SK-N-SH (cell line): ENCODE data around the gene ARHGAP10. TPM values are rescaled to one million over a fixed set of nuclear protein-coding genes. Genes with fewer than 3 reads are reported as not detected.

Experiments
- CTCF ChIA-PET: fragments of 300-600, 350-600 bp; formaldehyde crosslinking; extraction: SDS; loops from one replicate; lab custom pipeline; 2021; lab: Yijun Ruan, JAX
- POLR2A ChIA-PET: fragments of 350-600 bp; sonication (Branson Sonifier 250); formaldehyde crosslinking; extraction: SDS; loops from one replicate; lab custom pipeline; 2020; ENCODE audit warnings: antibody characterized with exemption, inconsistent platforms; lab: Yijun Ruan, JAX
- DNase-seq: peaks from one replicate; pipeline ENCODE4 v3.0.0; 2012
- H2AFZ ChIP-seq: fragments of 200-600 bp; sonication (generic); 2 replicates; pipeline ENCODE4 v1.8.1; 2016; ENCODE audit warnings: antibody characterized with exemption, mild to moderate bottlenecking, low read depth
- H3F3A ChIP-seq: fragments of 200-600 bp; sonication (generic); replicated peaks from 2 replicates; pipeline ENCODE3; 2016; ENCODE audit warnings: antibody characterized with exemption, mild to moderate bottlenecking; ENCODE audit not compliant: insufficient read depth
- H3K27ac ChIP-seq, 2 experiments: fragments of 200-500 bp in 1 of 2; fragments of 200-600 bp in 1 of 2; sonication (Bioruptor generic) in 1 of 2; sonication (generic), shearing (Covaris generic) in 1 of 2; 2 replicates each; pipeline versions ENCODE4 v1.5.1 to v1.6.1; 2014 to 2016; ENCODE audit warnings: low read depth in 2 of 2, inconsistent platforms in 1 of 2, low read length in 1 of 2, mild to moderate bottlenecking in 1 of 2, mixed read lengths in 1 of 2
- H3K27me3 ChIP-seq: fragments of 200-600 bp; sonication (generic), shearing (Covaris generic); 2 replicates; pipeline ENCODE4 v1.6.1; 2016; ENCODE audit warnings: mixed run types; ENCODE audit not compliant: insufficient read depth
- H3K36me3 ChIP-seq, 2 experiments: fragments of 200-500 bp in 1 of 2; fragments of 200-600 bp in 1 of 2; sonication (Bioruptor generic) in 1 of 2; sonication (generic) in 1 of 2; replicated peaks in 1 of 2; 2 replicates each; pipeline versions ENCODE3 to v1.5.1; 2014 to 2016; ENCODE audit warnings: low read length in 1 of 2, mild to moderate bottlenecking in 1 of 2; ENCODE audit not compliant: insufficient read depth in 2 of 2, control insufficient read depth in 1 of 2
- H3K4me1 ChIP-seq, 2 experiments: fragments of 200-500 bp in 1 of 2; fragments of 200-600 bp in 1 of 2; sonication (Bioruptor generic) in 1 of 2; sonication (generic), shearing (Covaris generic) in 1 of 2; 2 replicates each; pipeline versions ENCODE4 v1.5.1 to v1.6.1; 2014 to 2016; ENCODE audit warnings: low read depth in 1 of 2, low read length in 1 of 2, mixed run types in 1 of 2; ENCODE audit not compliant: insufficient read depth in 2 of 2, control insufficient read depth in 1 of 2
- H3K4me2 ChIP-seq: fragments of 200-600 bp; sonication (generic), shearing (Covaris generic); 2 replicates; pipeline ENCODE4 v1.6.1; 2017; ENCODE audit warnings: mixed run types
- H3K4me3 ChIP-seq, 2 experiments: fragments of 200-500 bp in 1 of 2; fragments of 200-600 bp in 1 of 2; sonication (Bioruptor generic) in 1 of 2; sonication (generic), shearing (Covaris generic) in 1 of 2; 2 replicates each; pipeline versions ENCODE4 v1.5.1 to v1.8.1; 2014 to 2016; ENCODE audit warnings: low read depth in 2 of 2, inconsistent platforms in 1 of 2, low read length in 1 of 2, mild to moderate bottlenecking in 1 of 2, mixed read lengths in 1 of 2, moderate library complexity in 1 of 2
- H3K79me2 ChIP-seq: fragments of 200-600 bp; sonication (generic); 2 replicates; pipeline ENCODE4 v1.8.1; 2017; ENCODE audit warnings: mild to moderate bottlenecking; ENCODE audit not compliant: insufficient read depth
- H3K9ac ChIP-seq: fragments of 200-600 bp; sonication (generic); 2 replicates; pipeline ENCODE4 v1.6.1; 2017; ENCODE audit warnings: mixed run types
- H3K9me2 ChIP-seq: fragments of 200-600 bp; sonication (generic); 2 replicates; pipeline ENCODE4 v1.6.1; 2017; ENCODE audit warnings: mixed run types
- H3K9me3 ChIP-seq: fragments of 200-600 bp; sonication (generic); 2 replicates; pipeline ENCODE4 v1.6.1; 2017; ENCODE audit warnings: mixed run types, mild to moderate bottlenecking, moderate library complexity
- H4K20me1 ChIP-seq: fragments of 200-600 bp; sonication (generic); 2 replicates; pipeline ENCODE4 v1.6.1; 2017; ENCODE audit warnings: mild to moderate bottlenecking, mixed run types; ENCODE audit not compliant: insufficient read depth
- CHD2 ChIP-seq: fragments of 150-350 bp; IDR thresholded peaks from 2 replicates; pipeline ENCODE4 v1.6.1; 2018; ENCODE audit warnings: low read length; ENCODE audit not compliant: partially characterized antibody
- ELF1 ChIP-seq: IDR thresholded peaks from 2 replicates; pipeline ENCODE4 v1.4.0; 2012
- EP300 ChIP-seq, 2 experiments: IDR thresholded peaks; 2 replicates each; pipeline versions ENCODE4 v1.4.0 to v1.6.1; 2012; ENCODE audit warnings: borderline replicate concordance in 1 of 2, low read depth in 1 of 2, low read length in 1 of 2
- EZH2phosphoT487 ChIP-seq: fragments of 200-600 bp; sonication (generic); IDR thresholded peaks from 2 replicates; pipeline ENCODE4 v1.6.1; 2017; ENCODE audit warnings: low read depth, mixed run types, mild to moderate bottlenecking, antibody characterized with exemption, moderate library complexity, borderline replicate concordance
- FOSL2 ChIP-seq: IDR thresholded peaks from 2 replicates; pipeline ENCODE4 v1.4.0; 2012; ENCODE audit warnings: low read depth, mild to moderate bottlenecking, moderate library complexity, borderline replicate concordance
- FOXM1 ChIP-seq: IDR thresholded peaks from 2 replicates; pipeline ENCODE4 v1.4.0; 2012; ENCODE audit warnings: low read depth, mild to moderate bottlenecking
- MEF2A ChIP-seq: IDR thresholded peaks from 2 replicates; pipeline ENCODE4 v1.4.0; 2012; ENCODE audit warnings: low read depth, borderline replicate concordance
- NFIC ChIP-seq: IDR thresholded peaks from 2 replicates; pipeline ENCODE4 v1.4.0; 2012; ENCODE audit warnings: borderline replicate concordance
- POLR2AphosphoS5 ChIP-seq: IDR thresholded peaks from 2 replicates; pipeline ENCODE4 v1.6.1; 2012; ENCODE audit warnings: low read depth, low read length
- RCOR1 ChIP-seq: fragments of 150-350 bp; IDR thresholded peaks from 2 replicates; pipeline ENCODE4 v1.6.1; 2017; ENCODE audit warnings: antibody characterized with exemption, low read length
- RXRA ChIP-seq: IDR thresholded peaks from 2 replicates; pipeline ENCODE4 v1.4.0; 2012; ENCODE audit warnings: low read depth, mild to moderate bottlenecking, borderline replicate concordance
- SIN3A ChIP-seq: IDR thresholded peaks from 2 replicates; pipeline ENCODE4 v1.6.1; 2012; ENCODE audit warnings: low read depth, mild to moderate bottlenecking, low read length, moderate library complexity, borderline replicate concordance
- SMC3 ChIP-seq: IDR thresholded peaks from 2 replicates; pipeline ENCODE4 v1.6.1; 2012; ENCODE audit warnings: low read depth, low read length, improper control_type of control experiment
- TAF1 ChIP-seq: IDR thresholded peaks from 2 replicates; pipeline ENCODE4 v1.6.1; 2012; ENCODE audit warnings: low read depth, mild to moderate bottlenecking, low read length, moderate library complexity, borderline replicate concordance
- TCF12 ChIP-seq: IDR thresholded peaks from 2 replicates; pipeline ENCODE4 v1.4.0; 2012
- TEAD4 ChIP-seq: IDR thresholded peaks from 2 replicates; pipeline ENCODE4 v1.4.0; 2012; ENCODE audit warnings: mild to moderate bottlenecking, borderline replicate concordance; ENCODE audit not compliant: insufficient read depth
- WGBS: methylation state at CpG from one replicate; pipeline ENCODE4 v1.1.6; 2017; ENCODE audit warnings: low lambda C conversion rate; 5-methylcytosine and 5-hydroxymethylcytosine counted together
- polyA plus RNA-seq, 3 experiments: library from polyadenylated mRNA; depleted of rRNA; stranded (reverse); fragments of >200 nt; gene quantifications; 2 replicates each; pipeline ENCODE4 v1.2.3, GENCODE V29; 2012
- TF ChIP-seq, protein P1 (sequence below): fragments of 150-350 bp; IDR thresholded peaks from 2 replicates; pipeline ENCODE4 v1.6.1; 2017; ENCODE audit warnings: antibody characterized with exemption, low read length, low read depth, borderline replicate concordance
- TF ChIP-seq, protein P2 (sequence below): fragments of 150-350 bp; IDR thresholded peaks from 2 replicates; pipeline ENCODE4 v1.6.1; 2016; ENCODE audit warnings: mild to moderate bottlenecking, low read depth, low read length
- TF ChIP-seq, protein P3 (sequence below): IDR thresholded peaks from 2 replicates; pipeline ENCODE4; 2012
- TF ChIP-seq, protein P4 (sequence below): IDR thresholded peaks from 2 replicates; pipeline ENCODE4 v1.6.1; 2012; ENCODE audit warnings: mild to moderate bottlenecking, low read depth, low read length, moderate library complexity
- TF ChIP-seq, protein P5 (sequence below): IDR thresholded peaks from 2 replicates; pipeline ENCODE4 v1.4.0; 2012; ENCODE audit warnings: low read depth, borderline replicate concordance

ARHGAP10 gene
- polyA plus RNA-seq, 1 of the 3 experiments (the other 2 are of a cell fraction) = 15.1 TPM

DNA sequence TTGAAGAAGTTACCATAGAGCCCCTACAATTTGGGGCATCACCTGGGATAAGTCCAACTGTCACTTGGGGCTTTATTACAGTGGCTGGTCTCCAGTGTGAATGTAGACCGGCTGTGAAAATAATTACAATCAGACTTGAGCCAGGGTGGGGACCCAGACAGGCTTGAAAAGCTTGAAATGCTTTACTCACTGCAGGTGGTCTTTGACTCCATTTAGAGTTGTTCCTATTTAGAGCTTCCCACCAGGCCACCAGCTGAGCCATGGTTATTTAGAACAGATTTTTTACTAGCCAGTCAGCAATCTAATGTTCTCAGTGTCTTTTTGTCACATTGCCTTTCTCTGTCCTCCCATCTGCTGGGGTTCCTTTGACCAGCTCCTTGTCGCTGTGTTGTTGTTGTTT is 5.7 kb downstream of the ARHGAP10 start:
- H3F3A ChIP-seq = peaks cover 26% of the 10 kb centered on the region
- ChIA-PET CTCF (no interaction called here), POLR2A (no interaction called here)
- no peak overlapping the region for H3K27ac ChIP-seq
- H3K4me1 ChIP-seq = peaks cover 37 to 44% of the 10 kb centered on the region in 2 experiments; a peak in 3 of 4 replicates
- H3K9ac ChIP-seq = no peak overlapping the region
- H3K4me3 ChIP-seq = no peak overlapping the region
- TF ChIP-seq CHD2 (no peak), TEAD4 (no peak), FOXM1 (no peak), RXRA (no peak), FOSL2 (no peak), POLR2AphosphoS5 (no peak), EP300 (IDR thresholded peaks at IDR 0.05; ENCODE audit: borderline replicate concordance in 1 of 2, low read depth in 1 of 2, low read length in 1 of 2) (no peak), TAF1 (no peak), SMC3 (no peak), RCOR1 (no peak), TCF12 (no peak), SIN3A (no peak), EZH2phosphoT487 (no peak), ELF1 (no peak), NFIC (no peak)
- TF ChIP-seq, protein P1, sequence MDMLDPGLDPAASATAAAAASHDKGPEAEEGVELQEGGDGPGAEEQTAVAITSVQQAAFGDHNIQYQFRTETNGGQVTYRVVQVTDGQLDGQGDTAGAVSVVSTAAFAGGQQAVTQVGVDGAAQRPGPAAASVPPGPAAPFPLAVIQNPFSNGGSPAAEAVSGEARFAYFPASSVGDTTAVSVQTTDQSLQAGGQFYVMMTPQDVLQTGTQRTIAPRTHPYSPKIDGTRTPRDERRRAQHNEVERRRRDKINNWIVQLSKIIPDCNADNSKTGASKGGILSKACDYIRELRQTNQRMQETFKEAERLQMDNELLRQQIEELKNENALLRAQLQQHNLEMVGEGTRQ = no peak
- TF ChIP-seq, protein P2, sequence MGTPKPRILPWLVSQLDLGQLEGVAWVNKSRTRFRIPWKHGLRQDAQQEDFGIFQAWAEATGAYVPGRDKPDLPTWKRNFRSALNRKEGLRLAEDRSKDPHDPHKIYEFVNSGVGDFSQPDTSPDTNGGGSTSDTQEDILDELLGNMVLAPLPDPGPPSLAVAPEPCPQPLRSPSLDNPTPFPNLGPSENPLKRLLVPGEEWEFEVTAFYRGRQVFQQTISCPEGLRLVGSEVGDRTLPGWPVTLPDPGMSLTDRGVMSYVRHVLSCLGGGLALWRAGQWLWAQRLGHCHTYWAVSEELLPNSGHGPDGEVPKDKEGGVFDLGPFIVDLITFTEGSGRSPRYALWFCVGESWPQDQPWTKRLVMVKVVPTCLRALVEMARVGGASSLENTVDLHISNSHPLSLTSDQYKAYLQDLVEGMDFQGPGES = no peak
- no peak overlapping the region for H3K4me2 ChIP-seq
- H3K9me2 ChIP-seq = no peaks in the 10 kb centered on the region
- 99% methylated on average over 2 of the region's 2 CpGs for WGBS
- peaks cover 100% of the 10 kb centered on the region for H3K79me2 ChIP-seq
- H3K27me3 ChIP-seq = no peaks in the 10 kb centered on the region
- H4K20me1 ChIP-seq = no peaks in the 10 kb centered on the region; the same call in 1 of the 2 replicates
- no peak overlapping the region for H2AFZ ChIP-seq
- H3K9me3 ChIP-seq = no peaks in the 10 kb centered on the region
- no peak for DNase-seq
- no peaks in the 10 kb centered on the region for H3K36me3 ChIP-seq

DNA sequence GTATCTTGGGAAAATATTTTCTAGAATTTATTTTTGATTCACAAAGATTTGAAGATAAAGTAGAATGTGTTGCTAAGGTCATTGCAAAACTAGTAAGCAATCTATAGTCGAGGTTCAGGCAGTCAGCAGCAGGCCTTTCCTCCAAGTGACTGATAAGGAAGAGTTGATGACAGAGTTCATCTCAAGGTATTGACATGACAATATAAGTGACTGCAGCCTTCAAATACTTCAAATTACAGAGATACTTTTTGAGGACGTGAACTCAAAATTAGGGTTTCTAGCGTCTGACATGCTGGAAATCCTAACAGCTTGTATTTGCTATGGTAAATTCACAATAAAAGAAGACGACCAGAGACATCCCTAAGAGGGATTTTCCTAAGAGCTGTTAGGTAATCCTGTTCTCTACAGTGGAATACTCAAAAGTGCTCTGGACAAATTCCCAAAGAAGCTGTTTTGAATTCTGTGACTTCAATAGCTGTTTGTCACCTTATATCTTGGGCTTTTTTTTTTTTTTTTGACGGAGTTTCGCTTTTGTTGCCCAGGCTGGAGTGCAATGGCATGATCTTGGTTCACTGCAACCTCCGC is 7.4 kb downstream of the ARHGAP10 start:
- CTCF ChIA-PET = interaction anchor here (1.3 to 3.5 kb wide), 3 partner anchors 14 to 127 kb away, joined by 3 to 14 read pairs (median 3); no protein-coding TSS in a partner anchor
- H3K4me2 ChIP-seq = no peak overlapping the region
- WGBS = 90% methylated on average over 7 of the region's 7 CpGs
- TF ChIP-seq MEF2A = no peak
- TF ChIP-seq, protein P3, sequence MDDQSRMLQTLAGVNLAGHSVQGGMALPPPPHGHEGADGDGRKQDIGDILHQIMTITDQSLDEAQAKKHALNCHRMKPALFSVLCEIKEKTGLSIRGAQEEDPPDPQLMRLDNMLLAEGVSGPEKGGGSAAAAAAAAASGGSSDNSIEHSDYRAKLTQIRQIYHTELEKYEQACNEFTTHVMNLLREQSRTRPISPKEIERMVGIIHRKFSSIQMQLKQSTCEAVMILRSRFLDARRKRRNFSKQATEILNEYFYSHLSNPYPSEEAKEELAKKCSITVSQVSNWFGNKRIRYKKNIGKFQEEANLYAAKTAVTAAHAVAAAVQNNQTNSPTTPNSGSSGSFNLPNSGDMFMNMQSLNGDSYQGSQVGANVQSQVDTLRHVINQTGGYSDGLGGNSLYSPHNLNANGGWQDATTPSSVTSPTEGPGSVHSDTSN = no peak
- TF ChIP-seq TCF12 = no peak
- TF ChIP-seq, protein P4, sequence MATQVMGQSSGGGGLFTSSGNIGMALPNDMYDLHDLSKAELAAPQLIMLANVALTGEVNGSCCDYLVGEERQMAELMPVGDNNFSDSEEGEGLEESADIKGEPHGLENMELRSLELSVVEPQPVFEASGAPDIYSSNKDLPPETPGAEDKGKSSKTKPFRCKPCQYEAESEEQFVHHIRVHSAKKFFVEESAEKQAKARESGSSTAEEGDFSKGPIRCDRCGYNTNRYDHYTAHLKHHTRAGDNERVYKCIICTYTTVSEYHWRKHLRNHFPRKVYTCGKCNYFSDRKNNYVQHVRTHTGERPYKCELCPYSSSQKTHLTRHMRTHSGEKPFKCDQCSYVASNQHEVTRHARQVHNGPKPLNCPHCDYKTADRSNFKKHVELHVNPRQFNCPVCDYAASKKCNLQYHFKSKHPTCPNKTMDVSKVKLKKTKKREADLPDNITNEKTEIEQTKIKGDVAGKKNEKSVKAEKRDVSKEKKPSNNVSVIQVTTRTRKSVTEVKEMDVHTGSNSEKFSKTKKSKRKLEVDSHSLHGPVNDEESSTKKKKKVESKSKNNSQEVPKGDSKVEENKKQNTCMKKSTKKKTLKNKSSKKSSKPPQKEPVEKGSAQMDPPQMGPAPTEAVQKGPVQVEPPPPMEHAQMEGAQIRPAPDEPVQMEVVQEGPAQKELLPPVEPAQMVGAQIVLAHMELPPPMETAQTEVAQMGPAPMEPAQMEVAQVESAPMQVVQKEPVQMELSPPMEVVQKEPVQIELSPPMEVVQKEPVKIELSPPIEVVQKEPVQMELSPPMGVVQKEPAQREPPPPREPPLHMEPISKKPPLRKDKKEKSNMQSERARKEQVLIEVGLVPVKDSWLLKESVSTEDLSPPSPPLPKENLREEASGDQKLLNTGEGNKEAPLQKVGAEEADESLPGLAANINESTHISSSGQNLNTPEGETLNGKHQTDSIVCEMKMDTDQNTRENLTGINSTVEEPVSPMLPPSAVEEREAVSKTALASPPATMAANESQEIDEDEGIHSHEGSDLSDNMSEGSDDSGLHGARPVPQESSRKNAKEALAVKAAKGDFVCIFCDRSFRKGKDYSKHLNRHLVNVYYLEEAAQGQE = no peak
- TF ChIP-seq FOSL2 = no peak
- TF ChIP-seq, protein P5, sequence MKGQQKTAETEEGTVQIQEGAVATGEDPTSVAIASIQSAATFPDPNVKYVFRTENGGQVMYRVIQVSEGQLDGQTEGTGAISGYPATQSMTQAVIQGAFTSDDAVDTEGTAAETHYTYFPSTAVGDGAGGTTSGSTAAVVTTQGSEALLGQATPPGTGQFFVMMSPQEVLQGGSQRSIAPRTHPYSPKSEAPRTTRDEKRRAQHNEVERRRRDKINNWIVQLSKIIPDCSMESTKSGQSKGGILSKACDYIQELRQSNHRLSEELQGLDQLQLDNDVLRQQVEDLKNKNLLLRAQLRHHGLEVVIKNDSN = no peak
- TF ChIP-seq FOXM1 = no peak
- TF ChIP-seq POLR2AphosphoS5 = no peak
- no peak for TF ChIP-seq ELF1

More for the DNA sequence above, 7.4 kb downstream of the ARHGAP10 start:
- Histone ChIP-seq H3K9me3 (no peaks in the 10 kb centered on the region), H3K9me2 (no peaks in the 10 kb centered on the region), H4K20me1 (no peaks in the 10 kb centered on the region; the same call in 1 of the 2 replicates), H3K79me2 (peaks cover 99% of the 10 kb centered on the region), H3K27me3 (no peaks in the 10 kb centered on the region), H3K27ac (no peak overlapping the region), H3K36me3 (no peaks in the 10 kb centered on the region), H3K9ac (no peak overlapping the region), H3K4me1 (peaks cover 21 to 33% of the 10 kb centered on the region in 2 experiments; a peak in 3 of 4 replicates), H3F3A (peaks cover 22% of the 10 kb centered on the region), H2AFZ (no peak overlapping the region), H3K4me3 (no peak overlapping the region)
- DNase-seq = no peak
- POLR2A ChIA-PET = no interaction called here
